ENCODE measurements around the gene KDELR1. TPM values are rescaled to one million over a fixed set of nuclear protein-coding genes. Genes with fewer than 3 reads are reported as not detected.

KDELR1 gene
- total RNA-seq, 1 donor from 2014 or later: 227 TPM

- no peak for DNase-seq (ENCODE audit: extremely low spot score, unreplicated experiment)
- no peaks in the 10 kb centered on the region for H3K9me3 Mint-ChIP-seq
- no peaks in the 10 kb centered on the region for H3K27me3 Mint-ChIP-seq
These were observed 27.9 kb downstream of the KDELR1 start for GRCh38 chr19:48363500-48363809.

GRCh38 chr19:48362716-48363499, 28.4 kb downstream of the KDELR1 start:
- peak; percentile 95 for DNase-seq (ENCODE audit: extremely low spot score, unreplicated experiment)
- Mint-ChIP-seq H3K4me3 (peak overlapping the region; percentile 90), H3K9me3 (no peaks in the 10 kb centered on the region), H3K27me3 (no peaks in the 10 kb centered on the region), H3K36me3 (no peaks in the 10 kb centered on the region), H3K4me1 (ENCODE audit: unreplicated experiment) (no peaks in the 10 kb centered on the region), H3K27ac (peak overlapping the region; percentile 95)
- peak; percentile 50 for TF ChIP-seq CTCF (conservative IDR thresholded peaks at IDR 0.05)

More at GRCh38 chr19:48363500-48363809, 27.9 kb downstream of the KDELR1 start:
- Mint-ChIP-seq H3K4me1 (ENCODE audit: unreplicated experiment) (no peaks in the 10 kb centered on the region), H3K27ac (peak overlapping the region; percentile 95), H3K4me3 (peak overlapping the region; percentile 90), H3K36me3 (no peaks in the 10 kb centered on the region)
- no peak for TF ChIP-seq CTCF (conservative IDR thresholded peaks at IDR 0.05)

- TF ChIP-seq CTCF (conservative IDR thresholded peaks at IDR 0.05): no peak
- DNase-seq (ENCODE audit: extremely low spot score, unreplicated experiment): no peak
- Mint-ChIP-seq H3K27ac (no peak overlapping the region), H3K9me3 (no peaks in the 10 kb centered on the region), H3K36me3 (no peaks in the 10 kb centered on the region), H3K4me3 (no peak overlapping the region), H3K27me3 (no peaks in the 10 kb centered on the region), H3K4me1 (ENCODE audit: unreplicated experiment) (no peaks in the 10 kb centered on the region)
These were observed 29.4 kb downstream of the KDELR1 start for GRCh38 chr19:48361912-48362311.

- H3K4me1 Mint-ChIP-seq (ENCODE audit: unreplicated experiment): peaks cover 9% of the 10 kb centered on the region
- no peaks in the 10 kb centered on the region for H3K9me3 Mint-ChIP-seq
- TF ChIP-seq CTCF (conservative IDR thresholded peaks at IDR 0.05): no peak
- H3K27me3 Mint-ChIP-seq: no peaks in the 10 kb centered on the region
- no peak for DNase-seq (ENCODE audit: extremely low spot score, unreplicated experiment)
- no peak overlapping the region for H3K27ac Mint-ChIP-seq
- H3K36me3 Mint-ChIP-seq: no peaks in the 10 kb centered on the region
- no peak overlapping the region for H3K4me3 Mint-ChIP-seq
These were observed 32.2 kb downstream of the KDELR1 start for GRCh38 chr19:48359123-48359522.

- Mint-ChIP-seq H3K36me3 (no peaks in the 10 kb centered on the region), H3K9me3 (no peaks in the 10 kb centered on the region), H3K4me3 (no peak overlapping the region), H3K27me3 (no peaks in the 10 kb centered on the region), H3K4me1 (ENCODE audit: unreplicated experiment) (peaks cover 9% of the 10 kb centered on the region), H3K27ac (peak overlapping the region; percentile 46)
- TF ChIP-seq CTCF (conservative IDR thresholded peaks at IDR 0.05): no peak
- no peak for DNase-seq (ENCODE audit: extremely low spot score, unreplicated experiment)
These were observed 35.9 kb downstream of the KDELR1 start for GRCh38 chr19:48355365-48355954.

Measured in type B pancreatic cell (in vitro differentiated cells).